Measurements from ENCODE around the gene PARVA. TPM values are rescaled to one million over a fixed set of nuclear protein-coding genes. Genes with fewer than 3 reads are reported as not detected.

Gene PARVA
- total and polyA plus RNA-seq, 3 experiments from 2014 or later = 0.07 to 0.59 (median 0.18) TPM

- Mint-ChIP-seq H3K4me3 (no peak overlapping the region), H3K27me3 (peaks cover 0 to 7% of the 10 kb centered on the region in 2 donors), H3K27ac (no peak overlapping the region), H3K9me3 (no peaks in the 10 kb centered on the region), H3K4me1 (no peaks in the 10 kb centered on the region), H3K36me3 (peaks cover 0 to 2% (median 0%) of the 10 kb centered on the region in 3 donors)
- Histone ChIP-seq H3K36me3 (ENCODE audit: insufficient read depth, low read length) (no peaks in the 10 kb centered on the region), H3K4me3 (ENCODE audit: low read length) (no peak overlapping the region), H3K27me3 (ENCODE audit: insufficient read depth, low read length, poor library complexity, severe bottlenecking) (no peaks in the 10 kb centered on the region), H3K9me3 (ENCODE audit: low read length) (no peaks in the 10 kb centered on the region), H3K27ac (ENCODE audit: low read depth, low read length) (no peak overlapping the region), H3K4me1 (ENCODE audit: insufficient read depth, low read length) (no peaks in the 10 kb centered on the region)
- ChIA-PET CTCF (no interaction called here), POLR2A (no interaction called here)
- DNase-seq = no peak
These were observed 120.1 kb downstream of the PARVA start for GRCh38 chr11:12497431-12497830.

DNA sequence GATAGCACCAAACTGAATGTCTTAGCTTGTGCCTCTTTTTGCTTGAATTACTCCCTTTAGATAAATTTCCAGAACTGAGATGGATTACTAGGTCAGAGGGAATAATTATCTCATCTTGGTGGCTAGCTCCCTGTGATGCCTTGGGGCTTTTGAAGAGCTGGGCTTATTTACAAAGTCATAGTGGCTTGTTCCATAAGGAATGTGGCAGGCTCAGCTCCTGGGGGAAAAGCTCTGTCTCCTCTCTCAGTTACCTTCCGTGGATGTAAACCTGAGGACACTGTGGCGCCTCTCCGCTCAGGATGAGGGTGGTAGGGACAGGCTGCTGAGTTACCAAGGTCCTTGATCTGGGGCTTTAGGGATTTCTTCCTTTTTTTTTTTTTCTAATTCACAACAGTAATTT, 121.7 kb downstream of the PARVA start:
- peaks cover 0 to 2% (median 0%) of the 10 kb centered on the region in 3 donors for H3K36me3 Mint-ChIP-seq
- POLR2A ChIA-PET = no interaction called here
- H3K4me1 Mint-ChIP-seq = no peaks in the 10 kb centered on the region

DNA sequence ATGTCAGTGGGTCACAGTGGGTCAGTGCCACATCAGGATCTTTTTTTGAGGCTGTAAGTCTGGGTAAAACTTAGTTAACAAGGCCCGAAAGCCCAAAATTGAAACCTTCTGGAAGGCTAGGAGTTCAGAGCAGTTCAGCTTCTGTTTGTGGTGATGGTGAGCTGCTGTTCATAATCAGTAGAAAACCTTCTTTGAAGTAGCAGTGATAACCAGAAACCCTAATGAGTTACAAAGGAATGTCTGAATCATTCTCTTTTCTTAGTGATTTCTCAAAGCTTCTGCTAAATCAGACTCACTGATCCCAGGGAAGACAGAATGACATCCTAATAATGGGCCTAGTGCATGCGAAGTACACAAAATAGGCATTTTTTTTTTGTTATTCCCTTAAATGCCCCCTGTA, 124.7 kb downstream of the PARVA start:
- ChIA-PET POLR2A (no interaction called here), CTCF (no interaction called here)
- H3K36me3 Mint-ChIP-seq = peaks cover 0 to 2% (median 0%) of the 10 kb centered on the region in 3 donors
- Histone ChIP-seq H3K4me1 (ENCODE audit: insufficient read depth, low read length) (no peaks in the 10 kb centered on the region), H3K9me3 (ENCODE audit: low read length) (no peaks in the 10 kb centered on the region), H3K4me3 (ENCODE audit: low read length) (no peak overlapping the region), H3K27ac (ENCODE audit: low read depth, low read length) (no peak overlapping the region), H3K27me3 (ENCODE audit: insufficient read depth, low read length, poor library complexity, severe bottlenecking) (no peaks in the 10 kb centered on the region), H3K36me3 (ENCODE audit: insufficient read depth, low read length) (no peaks in the 10 kb centered on the region)
- H3K4me1 Mint-ChIP-seq = no peaks in the 10 kb centered on the region
- H3K27me3 Mint-ChIP-seq = peaks cover 0 to 7% of the 10 kb centered on the region in 2 donors
- no peak for DNase-seq
- H3K27ac Mint-ChIP-seq = no peak overlapping the region
- no peaks in the 10 kb centered on the region for H3K9me3 Mint-ChIP-seq
- H3K4me3 Mint-ChIP-seq = no peak overlapping the region

More for the DNA sequence above, 121.7 kb downstream of the PARVA start:
- Histone ChIP-seq H3K4me1 (ENCODE audit: insufficient read depth, low read length) (no peaks in the 10 kb centered on the region), H3K36me3 (ENCODE audit: insufficient read depth, low read length) (no peaks in the 10 kb centered on the region), H3K27me3 (ENCODE audit: insufficient read depth, low read length, poor library complexity, severe bottlenecking) (no peaks in the 10 kb centered on the region), H3K4me3 (ENCODE audit: low read length) (no peak overlapping the region), H3K9me3 (ENCODE audit: low read length) (no peaks in the 10 kb centered on the region), H3K27ac (ENCODE audit: low read depth, low read length) (no peak overlapping the region)
- Mint-ChIP-seq H3K9me3 (no peaks in the 10 kb centered on the region), H3K27me3 (peaks cover 0 to 7% of the 10 kb centered on the region in 2 donors), H3K4me3 (no peak overlapping the region), H3K27ac (no peak overlapping the region)
- no peak for DNase-seq
- CTCF ChIA-PET = no interaction called here

- no peaks in the 10 kb centered on the region for H3K9me3 Mint-ChIP-seq
- no peak overlapping the region for H3K4me3 ChIP-seq (ENCODE audit: low read length)
- H3K27ac ChIP-seq (ENCODE audit: low read depth, low read length) = no peak overlapping the region
- POLR2A ChIA-PET = no interaction called here
- no peaks in the 10 kb centered on the region for H3K36me3 ChIP-seq (ENCODE audit: insufficient read depth, low read length)
- no peak overlapping the region for H3K4me3 Mint-ChIP-seq
- H3K27me3 ChIP-seq (ENCODE audit: insufficient read depth, low read length, poor library complexity, severe bottlenecking) = no peaks in the 10 kb centered on the region
- H3K36me3 Mint-ChIP-seq = no peaks in the 10 kb centered on the region
- H3K27ac Mint-ChIP-seq = no peak overlapping the region
- peaks cover 0 to 7% of the 10 kb centered on the region in 2 donors for H3K27me3 Mint-ChIP-seq
- no peaks in the 10 kb centered on the region for H3K9me3 ChIP-seq (ENCODE audit: low read length)
- CTCF ChIA-PET = no interaction called here
- no peak for DNase-seq
- H3K4me1 ChIP-seq (ENCODE audit: insufficient read depth, low read length) = no peaks in the 10 kb centered on the region
- H3K4me1 Mint-ChIP-seq = no peaks in the 10 kb centered on the region
These were observed 125.7 kb downstream of the PARVA start for GRCh38 chr11:12503039-12503484.

- Mint-ChIP-seq H3K36me3 (no peaks in the 10 kb centered on the region), H3K27ac (no peak overlapping the region)
- CTCF ChIA-PET = interaction anchor here (1.3 kb wide), 1 partner anchor 21 kb away, joined by 3 read pairs; no protein-coding TSS in a partner anchor
These were observed 126.5 kb downstream of the PARVA start for GRCh38 chr11:12503886-12504285.

GRCh38 chr11:12505183-12505582, 127.8 kb downstream of the PARVA start:
- ChIA-PET POLR2A (no interaction called here), CTCF (no interaction called here)
- Histone ChIP-seq H3K4me3 (ENCODE audit: low read length) (no peak overlapping the region), H3K27ac (ENCODE audit: low read depth, low read length) (no peak overlapping the region), H3K4me1 (ENCODE audit: insufficient read depth, low read length) (no peaks in the 10 kb centered on the region), H3K27me3 (ENCODE audit: insufficient read depth, low read length, poor library complexity, severe bottlenecking) (no peaks in the 10 kb centered on the region), H3K36me3 (ENCODE audit: insufficient read depth, low read length) (no peaks in the 10 kb centered on the region), H3K9me3 (ENCODE audit: low read length) (no peaks in the 10 kb centered on the region)
- Mint-ChIP-seq H3K27me3 (peaks cover 0 to 2% of the 10 kb centered on the region in 2 donors), H3K36me3 (no peaks in the 10 kb centered on the region), H3K4me3 (no peak overlapping the region), H3K27ac (no peak overlapping the region), H3K9me3 (no peaks in the 10 kb centered on the region), H3K4me1 (no peaks in the 10 kb centered on the region)
- DNase-seq = no peak

More at GRCh38 chr11:12503886-12504285, 126.5 kb downstream of the PARVA start:
- Histone ChIP-seq H3K4me3 (ENCODE audit: low read length) (no peak overlapping the region), H3K36me3 (ENCODE audit: insufficient read depth, low read length) (no peaks in the 10 kb centered on the region), H3K27ac (ENCODE audit: low read depth, low read length) (no peak overlapping the region), H3K9me3 (ENCODE audit: low read length) (no peaks in the 10 kb centered on the region), H3K4me1 (ENCODE audit: insufficient read depth, low read length) (no peaks in the 10 kb centered on the region), H3K27me3 (ENCODE audit: insufficient read depth, low read length, poor library complexity, severe bottlenecking) (no peaks in the 10 kb centered on the region)
- H3K9me3 Mint-ChIP-seq = no peaks in the 10 kb centered on the region
- no peak overlapping the region for H3K4me3 Mint-ChIP-seq
- POLR2A ChIA-PET = no interaction called here
- no peak for DNase-seq
- H3K27me3 Mint-ChIP-seq = peaks cover 0 to 6% of the 10 kb centered on the region in 2 donors
- no peaks in the 10 kb centered on the region for H3K4me1 Mint-ChIP-seq

- POLR2A ChIA-PET = no interaction called here
These were observed 129.1 kb downstream of the PARVA start for GRCh38 chr11:12506404-12506921.

GRCh38 chr11:12507391-12507790, 130.0 kb downstream of the PARVA start:
- CTCF ChIA-PET = interaction anchor here (1.6 kb wide), 1 partner anchor 142 kb away, joined by 3 read pairs; no protein-coding TSS in a partner anchor
- Histone ChIP-seq H3K27ac (ENCODE audit: low read depth, low read length) (no peak overlapping the region), H3K9me3 (ENCODE audit: low read length) (no peaks in the 10 kb centered on the region), H3K4me1 (ENCODE audit: insufficient read depth, low read length) (no peaks in the 10 kb centered on the region), H3K4me3 (ENCODE audit: low read length) (no peak overlapping the region), H3K36me3 (ENCODE audit: insufficient read depth, low read length) (no peaks in the 10 kb centered on the region), H3K27me3 (ENCODE audit: insufficient read depth, low read length, poor library complexity, severe bottlenecking) (no peaks in the 10 kb centered on the region)
- POLR2A ChIA-PET = no interaction called here
- H3K9me3 Mint-ChIP-seq = no peaks in the 10 kb centered on the region
- no peak overlapping the region for H3K27ac Mint-ChIP-seq
- no peak overlapping the region for H3K4me3 Mint-ChIP-seq
- no peaks in the 10 kb centered on the region for H3K4me1 Mint-ChIP-seq
- H3K36me3 Mint-ChIP-seq = no peaks in the 10 kb centered on the region
- no peak for DNase-seq
- H3K27me3 Mint-ChIP-seq = peaks cover 2 to 10% of the 10 kb centered on the region in 2 donors

More at GRCh38 chr11:12506404-12506921, 129.1 kb downstream of the PARVA start:
- H3K9me3 ChIP-seq (ENCODE audit: low read length) = no peaks in the 10 kb centered on the region
- H3K27me3 ChIP-seq (ENCODE audit: insufficient read depth, low read length, poor library complexity, severe bottlenecking) = no peaks in the 10 kb centered on the region
- Mint-ChIP-seq H3K4me1 (no peaks in the 10 kb centered on the region), H3K9me3 (no peaks in the 10 kb centered on the region), H3K27ac (no peak overlapping the region), H3K36me3 (no peaks in the 10 kb centered on the region), H3K27me3 (peaks cover under 1 to 2% of the 10 kb centered on the region in 2 donors), H3K4me3 (no peak overlapping the region)
- H3K27ac ChIP-seq (ENCODE audit: low read depth, low read length) = no peak overlapping the region
- no peaks in the 10 kb centered on the region for H3K4me1 ChIP-seq (ENCODE audit: insufficient read depth, low read length)
- no peaks in the 10 kb centered on the region for H3K36me3 ChIP-seq (ENCODE audit: insufficient read depth, low read length)
- no peak for DNase-seq
- CTCF ChIA-PET = interaction anchor here (1.6 kb wide), 1 partner anchor 141 kb away, joined by 3 read pairs; no protein-coding TSS in a partner anchor
- no peak overlapping the region for H3K4me3 ChIP-seq (ENCODE audit: low read length)
